NCI-H2029 treated with DMSO at 0.1 percent for 48 hours (cell line): Measurements from ENCODE around the gene PCNX1.

Experiments
- DNase-seq: peaks from one replicate; lab custom pipeline; 2025; lab: John Stamatoyannopoulos, UW

PCNX1 gene

DNA sequence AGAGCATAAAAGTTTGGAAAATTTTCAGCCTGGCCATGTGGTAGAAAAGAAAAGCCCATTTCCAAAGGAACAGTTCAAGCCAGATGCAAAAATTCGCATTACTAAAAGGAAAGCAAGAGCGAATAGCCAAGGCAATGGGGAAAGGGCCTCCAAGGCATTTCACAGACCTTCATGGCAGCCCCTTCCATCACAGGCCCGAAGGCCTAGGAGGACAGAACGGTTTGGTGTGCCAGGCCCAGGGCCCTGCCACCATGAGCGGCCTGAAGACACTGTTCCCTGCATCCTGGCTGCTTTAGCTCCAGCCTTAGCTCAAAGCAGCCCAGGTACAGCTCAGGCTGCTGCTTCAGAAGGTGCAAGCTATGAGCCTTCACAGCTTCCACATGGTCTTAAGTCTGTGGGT lies 243.5 kb downstream of the PCNX1 start:
- no peak for DNase-seq

GRCh38 chr14:71155743-71156142 lies 248.5 kb downstream of the PCNX1 start:
- DNase-seq: no peak

GRCh38 chr14:71163050-71163841 lies 256.0 kb downstream of the PCNX1 start:
- no peak for DNase-seq

GRCh38 chr14:71163842-71164629 lies 256.8 kb downstream of the PCNX1 start:
- no peak for DNase-seq
